ENCODE data around the gene CALR.

CALR gene

GRCh38 chr19:12918253-12918652 is 20.2 kb upstream of the CALR start:
- Histone ChIP-seq H3K36me3 (peaks cover 10% of the 10 kb centered on the region), H3K4me3 (ENCODE audit: low read depth, low read length) (no peak overlapping the region), H3K4me1 (peaks cover 5% of the 10 kb centered on the region), H3K27me3 (no peaks in the 10 kb centered on the region), H3K9me3 (peaks cover 6% of the 10 kb centered on the region)
- DNase-seq = no peak
- TF ChIP-seq CTCF (IDR thresholded peaks at IDR 0.05; ENCODE audit: low read depth, low read length) = no peak

- no peak for TF ChIP-seq CTCF (IDR thresholded peaks at IDR 0.05; ENCODE audit: low read depth, low read length)
- no peak for DNase-seq
- no peaks in the 10 kb centered on the region for H3K4me1 ChIP-seq
Measured at GRCh38 chr19:12921047-12921446, 17.4 kb upstream of the CALR start.

GRCh38 chr19:12922959-12923358 is 15.4 kb upstream of the CALR start:
- Histone ChIP-seq H3K9me3 (peaks cover 6% of the 10 kb centered on the region), H3K36me3 (peaks cover 56% of the 10 kb centered on the region), H3K27me3 (no peaks in the 10 kb centered on the region), H3K4me3 (ENCODE audit: low read depth, low read length) (no peak overlapping the region), H3K4me1 (no peaks in the 10 kb centered on the region)
- TF ChIP-seq CTCF (IDR thresholded peaks at IDR 0.05; ENCODE audit: low read depth, low read length) = no peak
- no peak for DNase-seq

More at GRCh38 chr19:12921047-12921446, 17.4 kb upstream of the CALR start:
- H3K36me3 ChIP-seq = peaks cover 38% of the 10 kb centered on the region
- peaks cover 6% of the 10 kb centered on the region for H3K9me3 ChIP-seq
- H3K27me3 ChIP-seq = no peaks in the 10 kb centered on the region
- no peak overlapping the region for H3K4me3 ChIP-seq (ENCODE audit: low read depth, low read length)

GRCh38 chr19:12924621-12925310 is 13.6 kb upstream of the CALR start:
- no peak for DNase-seq
- TF ChIP-seq CTCF (IDR thresholded peaks at IDR 0.05; ENCODE audit: low read depth, low read length) = no peak
- Histone ChIP-seq H3K9me3 (no peaks in the 10 kb centered on the region), H3K27me3 (no peaks in the 10 kb centered on the region), H3K36me3 (peaks cover 72% of the 10 kb centered on the region), H3K4me3 (ENCODE audit: low read depth, low read length) (no peak overlapping the region), H3K4me1 (no peaks in the 10 kb centered on the region)

- Histone ChIP-seq H3K27me3 (no peaks in the 10 kb centered on the region), H3K4me1 (no peaks in the 10 kb centered on the region), H3K36me3 (peaks cover 58% of the 10 kb centered on the region), H3K9me3 (no peaks in the 10 kb centered on the region), H3K4me3 (ENCODE audit: low read depth, low read length) (no peak overlapping the region)
- no peak for TF ChIP-seq CTCF (IDR thresholded peaks at IDR 0.05; ENCODE audit: low read depth, low read length)
- DNase-seq = no peak
Measured at GRCh38 chr19:12930002-12930645, 8.3 kb upstream of the CALR start.

Data from BE2C (cell line).